KOPT-K1 (cell line): ENCODE data around the gene FOXD4L1.
"Not testable (repeated sequence)": the region's sequence is repeated elsewhere in the genome, so short reads cannot be mapped to it uniquely, and the experiment has no call there.

Experiments used
- H3K27ac ChIP-seq: fragments of 200-600 bp; sonication (generic); 2 replicates; pipeline ENCODE4 v1.5.1; 2016; ENCODE audit warnings: antibody characterized with exemption, mild to moderate bottlenecking, low read depth, low read length; ENCODE audit not compliant: poor library complexity, severe bottlenecking
- H3K36me3 ChIP-seq: fragments of 200-600 bp; sonication (generic); 2 replicates; pipeline ENCODE4 v1.5.1; 2017; ENCODE audit warnings: antibody characterized with exemption, mild to moderate bottlenecking, low read length, moderate library complexity; ENCODE audit not compliant: insufficient read depth
- H3K9me3 ChIP-seq: fragments of 200-600 bp; sonication (generic); 2 replicates; pipeline ENCODE4 v1.5.1; 2017; ENCODE audit warnings: antibody characterized with exemption, low read length, mild to moderate bottlenecking; ENCODE audit not compliant: insufficient read depth, poor library complexity, severe bottlenecking

The FOXD4L1 gene

DNA sequence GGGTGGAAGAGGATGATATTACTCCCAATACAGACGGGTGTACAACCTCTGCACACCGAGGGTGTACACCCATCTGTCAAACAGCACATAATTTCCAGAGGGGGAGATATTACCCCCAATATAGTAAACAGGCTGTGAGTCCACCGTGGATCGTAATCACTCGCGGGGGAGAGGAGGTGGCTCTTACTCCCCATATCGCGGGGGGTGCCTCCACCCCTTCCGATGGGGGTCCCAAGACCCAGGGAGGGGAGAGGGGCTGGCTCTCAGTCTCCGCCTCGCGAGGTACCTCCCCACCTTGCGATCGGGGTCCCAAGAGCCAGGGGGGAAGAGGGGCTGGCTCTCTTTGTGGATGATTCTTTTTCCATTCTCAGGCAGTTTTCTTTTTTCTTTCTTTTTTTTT, 13.4 kb downstream of the FOXD4L1 start:
- H3K36me3 ChIP-seq, H3K27ac ChIP-seq: not testable (repeated sequence)

DNA sequence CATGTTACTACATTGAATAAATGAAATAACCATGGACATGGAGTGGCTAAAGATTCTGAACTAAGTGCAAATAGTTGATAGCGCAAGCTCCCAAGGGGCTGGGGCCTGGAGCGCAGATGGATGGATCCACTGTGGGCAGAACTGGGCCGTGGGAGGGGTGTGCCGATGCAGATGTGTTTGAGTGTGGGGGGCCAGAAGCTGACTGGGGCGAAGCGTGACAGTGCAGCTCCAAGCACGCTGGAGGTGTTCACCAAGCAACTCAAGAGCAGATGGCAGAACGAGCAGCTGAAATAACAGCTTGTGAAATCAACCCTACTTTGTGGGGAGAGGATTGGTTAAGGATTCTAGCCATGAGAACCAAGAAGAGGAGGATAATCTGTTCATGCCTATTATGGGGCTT, 17.0 kb downstream of the FOXD4L1 start:
- not testable (repeated sequence) for H3K9me3 ChIP-seq, H3K36me3 ChIP-seq, H3K27ac ChIP-seq

More for the DNA sequence above, 13.4 kb downstream of the FOXD4L1 start:
- H3K9me3 ChIP-seq = not testable (repeated sequence)

DNA sequence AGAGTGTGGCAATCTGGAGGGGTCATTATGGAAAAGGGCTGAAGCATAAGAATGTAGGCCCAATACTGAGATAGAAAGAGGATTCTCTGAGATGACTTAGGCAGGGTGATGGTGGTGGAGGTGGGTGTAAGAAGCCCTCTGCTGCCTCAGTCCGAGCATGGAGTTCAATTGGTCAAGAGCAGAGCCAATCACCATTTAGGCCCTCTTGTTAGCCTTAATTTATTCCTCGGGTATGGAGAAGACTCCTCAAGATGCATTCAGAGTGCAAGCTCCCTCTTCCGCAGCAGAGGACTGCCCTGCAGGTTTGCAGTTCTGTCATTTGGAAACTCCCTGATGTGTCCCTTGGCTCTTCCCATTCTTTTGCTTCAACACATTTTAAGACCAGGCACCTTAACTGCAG, 17.5 kb downstream of the FOXD4L1 start:
- H3K27ac ChIP-seq, H3K36me3 ChIP-seq, H3K9me3 ChIP-seq: not testable (repeated sequence)

DNA sequence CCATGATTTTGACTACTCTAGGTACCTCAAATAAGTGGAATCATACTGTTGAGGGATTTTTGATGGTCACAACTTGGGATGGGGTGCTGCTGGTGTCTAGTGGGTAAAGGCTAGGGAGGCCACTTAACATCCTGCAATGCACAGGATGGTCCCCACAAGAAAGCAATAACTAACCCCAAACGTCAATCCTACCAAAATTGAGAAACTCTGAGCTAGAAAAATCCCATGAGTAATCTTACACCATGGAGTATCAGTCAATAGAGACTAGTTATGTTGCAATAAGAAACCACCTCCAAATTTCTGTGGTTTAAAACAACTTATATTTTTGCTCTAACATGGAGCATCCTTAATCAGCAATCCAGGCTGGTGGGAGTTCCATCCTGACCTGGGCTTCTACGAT, 18.6 kb downstream of the FOXD4L1 start:
- not testable (repeated sequence) for H3K9me3 ChIP-seq, H3K27ac ChIP-seq, H3K36me3 ChIP-seq

DNA sequence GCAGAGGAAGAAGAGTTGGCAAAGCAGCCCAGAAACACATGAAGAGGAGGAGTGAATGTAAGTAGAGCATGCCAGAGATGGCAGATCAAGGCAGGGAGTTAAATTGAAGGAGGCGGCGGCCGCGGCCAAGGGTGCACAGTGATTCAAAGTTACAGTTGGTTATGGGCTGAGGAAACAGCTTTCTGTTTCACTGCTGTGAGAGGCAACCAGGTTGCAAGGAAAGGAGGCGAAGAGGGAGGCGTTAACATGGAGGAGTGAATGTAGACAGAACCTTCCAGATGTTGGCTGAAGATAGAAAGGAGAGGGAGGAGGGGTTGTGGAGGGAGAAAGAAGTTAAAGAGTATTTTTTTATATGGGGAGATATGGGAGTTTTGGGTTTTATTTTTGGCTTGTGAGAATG, 22.4 kb downstream of the FOXD4L1 start:
- H3K36me3 ChIP-seq, H3K9me3 ChIP-seq, H3K27ac ChIP-seq: not testable (repeated sequence)

DNA sequence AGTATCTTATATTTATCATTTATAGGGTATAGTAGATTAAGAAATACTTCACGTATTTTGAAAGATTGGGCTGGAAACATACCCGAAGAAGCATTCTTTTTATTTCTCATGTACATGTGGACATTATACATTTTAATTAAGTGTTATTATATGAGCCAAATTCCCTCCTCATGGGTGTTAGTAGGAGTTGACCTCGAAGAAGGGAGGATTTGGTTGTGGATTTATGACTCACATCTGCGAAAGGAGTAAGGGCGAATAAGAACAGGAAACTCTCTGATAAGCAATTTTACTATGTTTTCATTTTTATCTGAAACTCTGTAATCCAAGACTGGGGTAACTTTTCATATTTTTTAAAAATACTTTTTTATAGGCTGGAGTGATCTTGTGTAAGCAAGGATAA, 23.0 kb downstream of the FOXD4L1 start:
- not testable (repeated sequence) for H3K9me3 ChIP-seq, H3K27ac ChIP-seq, H3K36me3 ChIP-seq

DNA sequence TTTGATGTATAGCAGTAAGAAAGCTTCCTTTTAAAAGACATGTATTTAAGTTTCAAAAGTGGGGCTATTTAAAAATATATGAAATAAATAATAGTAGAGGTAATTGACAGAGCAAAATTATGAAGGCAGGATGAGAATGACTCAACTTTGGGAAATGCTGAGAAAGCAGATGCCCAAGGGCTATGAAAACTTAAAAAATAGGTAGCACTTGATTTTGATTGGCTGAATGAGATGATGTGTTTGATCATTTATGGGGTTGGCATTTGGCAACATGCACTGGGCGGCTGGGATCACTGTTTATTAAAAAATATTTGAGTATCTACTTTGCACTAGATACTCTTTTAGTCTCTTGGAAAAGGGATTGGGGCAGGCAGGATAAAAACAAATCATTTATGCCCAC, 26.5 kb downstream of the FOXD4L1 start:
- H3K9me3 ChIP-seq, H3K27ac ChIP-seq, H3K36me3 ChIP-seq: not testable (repeated sequence)

DNA sequence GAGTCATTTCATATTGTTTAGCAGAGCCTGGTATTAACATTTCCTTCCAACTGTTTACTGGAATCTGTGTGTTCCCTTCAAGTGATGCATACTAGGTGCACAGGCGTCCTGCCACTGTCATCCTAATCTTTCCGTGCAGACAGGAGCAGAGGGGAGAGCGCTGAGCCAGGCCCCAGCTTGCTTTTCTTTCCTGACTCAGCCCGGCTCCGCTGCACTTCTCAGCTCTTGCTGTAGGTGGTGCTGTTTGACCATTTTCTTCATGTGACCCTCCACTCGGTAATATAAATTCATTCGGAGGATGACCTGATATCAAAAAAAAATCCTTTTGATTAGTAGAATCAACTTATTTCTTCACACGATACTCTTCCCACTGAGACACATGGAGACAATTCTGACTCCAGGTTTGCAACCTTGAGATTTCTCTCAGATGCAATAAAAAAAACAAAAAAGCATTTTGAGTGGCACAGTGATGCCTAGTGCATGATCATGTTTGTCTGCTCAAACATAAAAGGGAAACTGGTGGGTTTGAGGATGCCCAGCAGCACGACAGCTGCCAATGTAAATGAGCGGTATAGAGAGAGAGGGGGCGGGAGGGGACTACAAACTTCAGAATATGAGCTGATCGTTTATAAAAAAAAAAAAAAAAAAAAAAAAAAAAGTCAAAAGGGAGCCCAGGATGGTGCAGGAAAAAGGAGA, 29.0 kb downstream of the FOXD4L1 start:
- H3K9me3 ChIP-seq, H3K27ac ChIP-seq, H3K36me3 ChIP-seq: not testable (repeated sequence)

DNA sequence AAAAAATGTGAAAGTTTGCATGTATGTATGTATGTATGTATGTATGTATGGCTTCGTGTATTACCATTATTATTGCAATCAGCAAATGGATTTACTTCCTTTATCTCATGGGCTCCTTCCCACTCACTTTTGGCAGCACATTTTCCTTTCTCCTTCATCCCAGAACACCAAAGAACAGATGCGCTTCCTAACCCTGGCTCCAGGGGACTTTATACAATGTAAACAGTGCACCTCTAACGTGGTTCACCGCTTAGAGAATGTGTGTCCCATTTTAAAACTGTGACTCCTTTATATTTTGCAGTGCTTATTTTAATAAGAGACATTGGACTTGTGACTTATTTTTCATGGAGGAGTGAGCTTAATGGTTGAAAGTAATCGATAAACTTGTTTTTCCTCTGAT, 29.7 kb downstream of the FOXD4L1 start:
- H3K9me3 ChIP-seq, H3K36me3 ChIP-seq, H3K27ac ChIP-seq: not testable (repeated sequence)

DNA sequence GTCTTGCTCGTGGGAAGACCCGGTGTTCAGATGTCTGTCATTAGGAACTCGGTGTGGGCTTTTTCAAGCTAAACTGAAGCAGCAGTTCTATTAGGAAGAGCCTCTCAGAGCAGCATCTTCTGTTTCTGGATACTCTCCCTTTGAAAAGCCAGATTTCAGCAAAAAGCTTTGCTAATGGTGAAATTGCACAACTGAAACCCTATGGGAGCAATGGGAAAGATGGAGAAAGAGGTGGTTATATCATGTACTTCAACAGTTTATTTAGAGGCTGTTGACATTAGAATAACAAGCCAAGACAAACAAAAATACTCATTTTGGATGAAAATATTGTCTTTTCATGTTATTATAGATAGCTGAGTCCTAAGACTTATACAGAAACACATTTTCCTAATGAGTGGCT, 30.4 kb downstream of the FOXD4L1 start:
- H3K9me3 ChIP-seq, H3K27ac ChIP-seq, H3K36me3 ChIP-seq: not testable (repeated sequence)

DNA sequence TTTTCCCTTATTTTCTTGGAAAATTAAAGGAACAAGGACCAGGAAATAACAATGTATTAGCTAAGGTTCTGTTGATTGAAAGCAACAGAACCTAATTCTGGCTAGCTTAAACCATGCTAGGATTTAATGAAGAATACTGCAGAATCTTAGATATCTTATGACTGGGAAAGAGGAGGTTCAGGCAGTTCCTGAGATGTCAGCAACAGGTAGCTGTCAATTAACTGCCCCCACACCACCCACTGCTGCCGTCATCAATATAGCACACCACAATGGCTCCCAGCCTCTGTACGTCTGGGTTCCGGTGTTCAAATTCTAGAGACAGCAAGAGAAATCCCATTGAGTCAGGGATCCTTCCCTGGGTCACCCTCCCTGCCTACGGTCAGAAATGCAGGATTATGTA, 34.5 kb downstream of the FOXD4L1 start:
- not testable (repeated sequence) for H3K27ac ChIP-seq, H3K9me3 ChIP-seq, H3K36me3 ChIP-seq

DNA sequence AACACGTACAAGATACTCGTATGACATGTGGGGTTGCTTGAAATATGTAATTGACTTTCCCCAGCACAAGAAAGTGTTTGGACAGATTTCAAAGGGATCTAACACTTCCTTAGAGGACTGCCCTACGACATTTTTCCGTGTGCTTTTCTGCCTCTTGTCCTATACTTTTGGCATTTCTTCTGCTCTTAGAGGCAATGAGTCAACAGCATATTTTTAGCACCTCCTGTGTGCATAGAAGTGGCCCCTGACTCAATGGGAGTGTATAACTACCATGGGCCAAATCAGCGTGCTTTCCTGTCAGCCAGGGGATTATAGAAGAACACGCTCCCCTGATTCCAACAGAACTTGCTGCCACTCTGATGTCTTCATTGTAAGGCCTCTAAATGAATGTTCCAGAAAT, 38.1 kb downstream of the FOXD4L1 start:
- H3K9me3 ChIP-seq, H3K36me3 ChIP-seq, H3K27ac ChIP-seq: not testable (repeated sequence)

DNA sequence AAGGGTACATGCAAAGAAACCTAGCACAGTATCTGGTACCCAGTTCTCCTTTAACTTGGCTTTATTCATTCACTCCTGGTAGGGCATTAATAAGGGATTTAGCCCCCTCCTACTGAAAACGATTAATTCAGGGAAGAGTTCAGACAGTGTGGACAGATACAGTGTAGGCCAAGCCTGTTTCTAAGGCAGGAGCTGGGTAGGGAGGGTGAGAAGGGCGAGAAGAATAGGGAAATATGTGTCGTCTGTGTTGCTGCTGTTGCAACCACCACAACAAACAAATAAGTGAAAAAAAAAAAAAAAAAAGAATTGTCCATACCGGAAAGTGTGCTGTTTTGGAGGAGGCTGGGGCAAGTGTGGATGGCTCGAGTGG, 42.4 kb downstream of the FOXD4L1 start:
- not testable (repeated sequence) for H3K36me3 ChIP-seq, H3K27ac ChIP-seq, H3K9me3 ChIP-seq

DNA sequence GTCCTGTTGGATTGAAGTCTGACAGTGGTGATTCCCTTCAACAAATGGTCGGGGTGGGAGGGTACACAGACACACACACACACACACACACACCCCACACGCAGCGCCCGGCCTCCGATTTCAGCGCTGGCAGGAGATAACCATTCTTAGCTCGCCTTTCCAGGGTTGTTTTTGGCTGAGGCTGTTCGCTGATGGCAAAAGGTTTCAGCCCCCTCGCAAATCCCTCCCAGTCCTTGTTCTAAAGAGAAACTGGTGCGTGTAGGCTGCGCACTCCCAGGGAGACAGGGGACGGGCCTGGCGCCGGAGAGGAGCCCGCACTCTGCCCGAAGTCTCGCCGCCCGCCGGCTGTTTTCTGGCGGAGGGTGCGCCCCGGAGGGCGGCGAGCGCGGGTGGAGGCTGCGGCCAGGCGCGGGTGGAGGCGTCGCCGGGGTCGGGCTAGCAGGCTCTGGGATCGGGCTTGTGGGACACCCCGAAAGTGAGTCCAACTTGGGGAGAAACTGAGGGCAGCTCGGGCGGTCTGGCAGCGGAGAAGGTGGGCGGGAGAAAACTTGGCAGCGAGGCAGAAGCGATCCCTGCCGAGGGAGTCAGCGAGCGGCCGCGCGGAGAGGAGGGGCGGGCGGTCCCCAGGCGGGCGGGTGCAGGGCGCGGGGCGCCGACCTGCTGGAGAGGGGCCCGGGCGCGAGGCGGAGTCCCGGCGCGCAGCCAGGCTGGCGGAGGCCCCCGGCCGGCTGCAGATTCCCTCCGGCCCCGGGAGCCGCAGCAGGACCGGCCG, 42.9 kb downstream of the FOXD4L1 start:
- H3K36me3 ChIP-seq, H3K27ac ChIP-seq, H3K9me3 ChIP-seq: not testable (repeated sequence)

DNA sequence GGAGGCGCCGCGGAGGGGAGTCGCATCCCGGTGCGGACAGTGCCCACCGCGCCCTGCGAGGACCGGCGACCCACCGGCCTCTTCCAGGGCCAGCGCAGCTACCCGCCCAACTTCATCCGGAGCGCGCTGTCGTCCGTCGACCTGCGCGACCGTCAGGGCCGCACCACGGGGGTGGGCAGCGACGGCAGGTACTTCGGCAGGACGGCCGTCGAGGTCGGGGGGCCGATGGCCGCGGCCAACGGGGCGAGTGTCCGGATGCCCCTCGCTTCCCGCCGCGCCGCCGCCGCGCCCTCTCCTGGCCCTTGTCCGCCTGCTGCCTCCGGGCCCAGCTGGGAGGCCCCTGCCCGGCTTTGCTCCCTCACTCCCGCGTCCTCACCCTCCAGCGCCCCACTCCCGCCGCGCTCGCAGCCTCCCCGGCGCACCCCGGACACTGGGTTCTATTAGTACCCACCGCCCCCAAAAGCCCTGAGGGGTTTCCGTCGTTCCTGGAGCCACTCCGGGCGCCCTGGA, 43.6 kb downstream of the FOXD4L1 start:
- not testable (repeated sequence) for H3K27ac ChIP-seq, H3K9me3 ChIP-seq, H3K36me3 ChIP-seq

DNA sequence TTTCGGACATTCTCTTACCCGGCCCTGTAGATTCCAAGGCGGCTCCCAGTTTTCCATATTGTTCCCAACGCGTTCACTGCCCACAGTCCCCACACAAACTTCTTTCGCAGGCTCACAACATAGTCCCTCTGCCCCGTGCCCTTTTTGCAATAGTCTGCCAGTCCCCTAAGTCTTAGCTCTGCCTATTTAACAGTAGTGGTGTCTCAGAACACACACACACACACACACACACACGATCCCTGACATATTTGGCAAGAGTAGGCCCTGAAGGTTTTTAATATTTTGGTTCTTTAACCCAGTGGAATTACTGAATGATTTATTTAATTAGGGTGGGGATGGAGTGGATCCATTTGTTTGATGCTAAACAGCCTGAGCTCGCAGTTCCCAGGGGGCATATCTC, 44.1 kb downstream of the FOXD4L1 start:
- not testable (repeated sequence) for H3K27ac ChIP-seq, H3K36me3 ChIP-seq, H3K9me3 ChIP-seq
